Thyroid gland (tissue), 4 donors: ENCODE data around the gene HYDIN.
"Not testable (repeated sequence)": the region's sequence is repeated elsewhere in the genome, so short reads cannot be mapped to it uniquely, and the experiment has no call there.

Experiments used
- POLR2A ChIP-seq, 2 donors: fragments of 450-650 bp; IDR thresholded peaks; one replicate each; pipeline ENCODE4 v1.6.1; 2017; ENCODE audit warnings: antibody characterized with exemption in 2 of 2, mild to moderate bottlenecking in 2 of 2, moderate library complexity in 1 of 2
- TF ChIP-seq, protein P1 (sequence below), 6 experiments: fragments of 200-600 bp in 3 of 6; fragments of 450-650 bp in 3 of 6; sonication (generic) in 3 of 6; IDR thresholded peaks; one replicate each; pipeline ENCODE4 v1.5.1; 2016 to 2019; ENCODE audit warnings: antibody characterized with exemption in 6 of 6, mild to moderate bottlenecking in 2 of 6, inconsistent platforms in 1 of 6, moderate library complexity in 1 of 6

DNA sequence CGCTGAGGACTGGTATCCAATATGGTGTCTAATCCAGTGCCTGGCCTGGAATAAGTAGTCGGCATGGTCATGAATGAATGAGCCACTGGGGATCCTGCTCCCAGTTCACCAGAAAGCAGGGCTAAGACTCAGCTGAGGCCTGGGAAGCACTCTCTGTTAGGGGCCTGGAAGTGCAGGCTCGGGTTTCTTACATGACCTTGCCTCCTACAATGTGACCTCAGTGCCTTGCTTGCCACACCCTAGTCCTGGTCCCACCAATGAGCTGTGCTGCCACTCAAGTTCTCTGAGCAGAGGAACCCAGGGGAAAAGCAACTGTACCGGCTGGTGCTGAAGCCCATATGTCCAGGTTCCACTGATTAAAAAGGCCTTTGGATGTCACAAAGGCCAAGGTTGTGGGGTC lies 238.0 kb downstream of the HYDIN start:
- TF ChIP-seq, protein P1, sequence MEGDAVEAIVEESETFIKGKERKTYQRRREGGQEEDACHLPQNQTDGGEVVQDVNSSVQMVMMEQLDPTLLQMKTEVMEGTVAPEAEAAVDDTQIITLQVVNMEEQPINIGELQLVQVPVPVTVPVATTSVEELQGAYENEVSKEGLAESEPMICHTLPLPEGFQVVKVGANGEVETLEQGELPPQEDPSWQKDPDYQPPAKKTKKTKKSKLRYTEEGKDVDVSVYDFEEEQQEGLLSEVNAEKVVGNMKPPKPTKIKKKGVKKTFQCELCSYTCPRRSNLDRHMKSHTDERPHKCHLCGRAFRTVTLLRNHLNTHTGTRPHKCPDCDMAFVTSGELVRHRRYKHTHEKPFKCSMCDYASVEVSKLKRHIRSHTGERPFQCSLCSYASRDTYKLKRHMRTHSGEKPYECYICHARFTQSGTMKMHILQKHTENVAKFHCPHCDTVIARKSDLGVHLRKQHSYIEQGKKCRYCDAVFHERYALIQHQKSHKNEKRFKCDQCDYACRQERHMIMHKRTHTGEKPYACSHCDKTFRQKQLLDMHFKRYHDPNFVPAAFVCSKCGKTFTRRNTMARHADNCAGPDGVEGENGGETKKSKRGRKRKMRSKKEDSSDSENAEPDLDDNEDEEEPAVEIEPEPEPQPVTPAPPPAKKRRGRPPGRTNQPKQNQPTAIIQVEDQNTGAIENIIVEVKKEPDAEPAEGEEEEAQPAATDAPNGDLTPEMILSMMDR (IDR thresholded peaks at IDR 0.05) = not testable (repeated sequence)
- TF ChIP-seq POLR2A (IDR thresholded peaks at IDR 0.05) = not testable (repeated sequence)
